Measurements from ENCODE around the gene POF1B.

DNA sequence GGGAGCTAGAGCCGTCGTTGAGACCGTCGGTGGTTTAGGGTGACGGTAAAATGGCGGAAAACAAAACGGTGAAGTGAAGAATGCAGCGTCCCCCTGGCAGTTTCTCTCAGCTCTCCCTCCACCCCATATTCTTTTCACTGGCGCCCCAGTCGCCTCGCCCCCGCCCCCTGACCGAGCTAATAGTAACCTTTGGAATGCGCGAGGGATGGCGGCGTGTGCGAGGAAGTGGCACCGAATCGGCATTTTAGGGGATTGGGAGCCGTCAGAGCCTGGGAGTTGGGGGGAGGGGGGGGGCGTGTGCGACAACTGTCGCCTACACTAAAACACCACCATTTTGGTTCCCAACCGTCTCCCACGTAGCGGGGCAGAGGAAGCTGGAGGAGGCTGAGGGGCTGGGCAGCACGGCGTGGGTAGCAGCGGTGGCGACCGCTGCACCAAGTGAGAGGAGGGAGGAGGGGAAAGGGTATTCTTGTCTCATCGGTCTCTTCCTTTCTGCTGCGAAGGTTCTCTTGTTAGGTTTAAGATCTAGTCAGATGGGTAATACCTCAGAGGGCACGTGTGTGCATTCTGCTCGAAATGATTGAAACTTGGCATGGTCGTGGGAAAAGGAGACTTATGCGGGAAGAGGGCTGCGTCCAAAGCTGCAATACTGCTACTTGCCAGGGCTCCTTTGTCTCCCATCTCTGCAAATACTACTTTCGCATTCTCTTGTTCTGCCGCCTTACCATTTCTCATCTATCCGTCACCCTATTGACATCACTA is 134.8 kb downstream of the POF1B start:
- TF ChIP-seq, protein P1, sequence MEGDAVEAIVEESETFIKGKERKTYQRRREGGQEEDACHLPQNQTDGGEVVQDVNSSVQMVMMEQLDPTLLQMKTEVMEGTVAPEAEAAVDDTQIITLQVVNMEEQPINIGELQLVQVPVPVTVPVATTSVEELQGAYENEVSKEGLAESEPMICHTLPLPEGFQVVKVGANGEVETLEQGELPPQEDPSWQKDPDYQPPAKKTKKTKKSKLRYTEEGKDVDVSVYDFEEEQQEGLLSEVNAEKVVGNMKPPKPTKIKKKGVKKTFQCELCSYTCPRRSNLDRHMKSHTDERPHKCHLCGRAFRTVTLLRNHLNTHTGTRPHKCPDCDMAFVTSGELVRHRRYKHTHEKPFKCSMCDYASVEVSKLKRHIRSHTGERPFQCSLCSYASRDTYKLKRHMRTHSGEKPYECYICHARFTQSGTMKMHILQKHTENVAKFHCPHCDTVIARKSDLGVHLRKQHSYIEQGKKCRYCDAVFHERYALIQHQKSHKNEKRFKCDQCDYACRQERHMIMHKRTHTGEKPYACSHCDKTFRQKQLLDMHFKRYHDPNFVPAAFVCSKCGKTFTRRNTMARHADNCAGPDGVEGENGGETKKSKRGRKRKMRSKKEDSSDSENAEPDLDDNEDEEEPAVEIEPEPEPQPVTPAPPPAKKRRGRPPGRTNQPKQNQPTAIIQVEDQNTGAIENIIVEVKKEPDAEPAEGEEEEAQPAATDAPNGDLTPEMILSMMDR (IDR thresholded peaks at IDR 0.05; ENCODE audit: low read depth, low read length, poor library complexity, severe bottlenecking): no peak
- TF ChIP-seq EZH2phosphoT487 (IDR thresholded peaks at IDR 0.05; ENCODE audit: borderline replicate concordance, low read length): no peak
